Stimulated activated CD4-positive, alpha-beta T cell treated with anti-CD3 and anti-CD28 coated beads, Interleukin-1b, Interleukin-23, amount 100 ng/mL, for 48 hours (primary cell): Measurements from ENCODE around the gene WNT7B.

ENCODE experiments used
- DNase-seq: peaks from one replicate; pipeline ENCODE4 v3.0.0-alpha.2; 2020

Gene WNT7B

GRCh38 chr22:45977003-45977411 lies at the start of gene WNT7B:
Gene WNT7B, minus strand, starts transcription at chr22:45977162. Its CDS starts 408 bp downstream, at chr22:45976754.
- DNase-seq, result no peak

GRCh38 chr22:46025973-46026898 lies 49.3 kb upstream of the WNT7B start:
- DNase-seq, result no peak

- no peak for DNase-seq
Observed at GRCh38 chr22:46025225-46025972, 48.4 kb upstream of the WNT7B start.

- no peak for DNase-seq
Observed at GRCh38 chr22:46024136-46024840, 47.3 kb upstream of the WNT7B start.

GRCh38 chr22:46023558-46023981 lies 46.6 kb upstream of the WNT7B start:
- DNase-seq, result no peak

GRCh38 chr22:46022881-46023512 lies 46.0 kb upstream of the WNT7B start:
- no peak for DNase-seq

- no peak for DNase-seq
Observed at GRCh38 chr22:46021577-46021976, 44.6 kb upstream of the WNT7B start.

- DNase-seq, result no peak
Observed at GRCh38 chr22:46019351-46019750, 42.4 kb upstream of the WNT7B start.

- DNase-seq, result no peak
Observed at GRCh38 chr22:46018859-46019258, 41.9 kb upstream of the WNT7B start.

GRCh38 chr22:46017166-46017565 lies 40.2 kb upstream of the WNT7B start:
- no peak for DNase-seq

- DNase-seq, result peak; percentile 92
Observed at GRCh38 chr22:46013460-46014416, 36.8 kb upstream of the WNT7B start.

- no peak for DNase-seq
Observed at GRCh38 chr22:46012881-46013281, 35.9 kb upstream of the WNT7B start.

- no peak for DNase-seq
Observed at GRCh38 chr22:46012182-46012880, 35.4 kb upstream of the WNT7B start.

- DNase-seq, result no peak
Observed at GRCh38 chr22:46011627-46012181, 34.7 kb upstream of the WNT7B start.

GRCh38 chr22:46010951-46011626 lies 34.1 kb upstream of the WNT7B start:
- DNase-seq, result no peak

- no peak for DNase-seq
Observed at GRCh38 chr22:46010207-46010867, 33.4 kb upstream of the WNT7B start.

GRCh38 chr22:46009730-46010129 lies 32.8 kb upstream of the WNT7B start:
- DNase-seq, result no peak

- no peak for DNase-seq
Observed at GRCh38 chr22:46008836-46009596, 32.1 kb upstream of the WNT7B start.

GRCh38 chr22:46008291-46008690 lies 31.3 kb upstream of the WNT7B start:
- DNase-seq, result no peak
